ENCODE data around the gene GLI3.

- TF ChIP-seq CTCF (IDR thresholded peaks at IDR 0.05): no peak
- TF ChIP-seq REST (IDR thresholded peaks at IDR 0.05): no peak
Measured at GRCh38 chr7:42250411-42250810, 13.4 kb upstream of the GLI3 start.
